SKM-1 treated with dmso at 0.1 percent for 144 hours (cell line): Measurements from ENCODE around the gene SLC46A3.
"Not testable (repeated sequence)": the region's sequence is repeated elsewhere in the genome, so short reads cannot be mapped to it uniquely, and the experiment has no call there.

ENCODE experiments used
- DNase-seq: peaks from one replicate; lab custom pipeline; 2025; ENCODE audit not compliant: unreplicated experiment; lab: John Stamatoyannopoulos, UW

The SLC46A3 gene

DNA sequence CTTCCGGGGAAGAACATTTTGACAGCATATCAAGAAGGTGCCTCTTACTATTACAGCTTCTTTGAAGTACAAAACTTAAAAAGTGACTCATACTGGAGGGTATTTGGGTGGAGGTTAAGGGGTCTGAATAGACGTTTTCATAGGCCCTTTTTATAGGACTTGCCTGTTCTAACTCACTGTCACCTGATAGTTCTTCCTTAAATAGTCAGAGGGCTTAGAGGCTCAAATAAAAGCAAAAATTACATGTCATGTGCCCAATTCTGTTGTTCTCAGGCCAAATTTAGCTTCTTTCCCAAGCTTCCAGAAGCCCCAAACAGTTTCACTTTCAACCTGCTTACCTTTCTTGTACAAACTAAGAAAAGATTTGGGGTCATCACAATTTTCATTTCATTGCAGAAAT lies 16.1 kb upstream of the SLC46A3 start:
- DNase-seq = no peak

DNA sequence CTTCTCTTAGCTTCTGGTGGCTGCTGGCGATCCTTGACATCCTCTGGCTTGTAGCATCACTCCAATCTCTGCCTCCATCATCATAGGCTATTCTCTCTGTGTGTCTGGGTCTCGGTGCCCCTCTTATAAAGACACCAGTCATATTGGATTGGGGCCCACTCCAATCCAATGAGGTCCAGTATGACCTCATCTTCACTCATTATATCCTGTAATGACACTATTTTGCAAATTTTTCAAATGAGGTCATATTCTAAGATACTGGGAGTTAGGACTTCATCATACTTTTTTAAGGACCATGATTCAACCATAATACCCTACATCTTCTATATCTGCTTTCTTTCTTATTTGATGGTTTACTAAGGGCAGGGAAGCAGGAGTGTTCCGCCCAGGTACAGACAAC lies 12.0 kb upstream of the SLC46A3 start:
- no peak for DNase-seq

DNA sequence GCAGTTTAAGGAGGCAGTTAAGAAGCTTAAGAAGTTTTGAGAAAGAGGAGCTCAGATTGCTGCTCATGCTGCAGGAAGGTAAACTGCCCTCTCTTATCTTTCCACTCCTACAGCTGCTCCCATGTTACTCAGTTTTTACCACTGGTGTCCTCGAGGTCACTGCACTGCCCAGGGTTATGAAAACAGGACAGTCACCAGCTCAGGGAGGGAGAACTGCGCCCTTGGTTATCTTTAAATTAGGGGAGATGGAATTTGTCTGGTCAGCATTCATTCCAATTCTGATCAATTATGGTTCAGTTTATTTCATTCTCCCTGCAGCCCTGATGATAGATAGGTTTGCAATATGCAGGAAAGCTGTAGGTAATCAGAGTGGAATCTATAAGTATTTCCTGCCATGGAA lies 10.8 kb upstream of the SLC46A3 start:
- DNase-seq = no peak

DNA sequence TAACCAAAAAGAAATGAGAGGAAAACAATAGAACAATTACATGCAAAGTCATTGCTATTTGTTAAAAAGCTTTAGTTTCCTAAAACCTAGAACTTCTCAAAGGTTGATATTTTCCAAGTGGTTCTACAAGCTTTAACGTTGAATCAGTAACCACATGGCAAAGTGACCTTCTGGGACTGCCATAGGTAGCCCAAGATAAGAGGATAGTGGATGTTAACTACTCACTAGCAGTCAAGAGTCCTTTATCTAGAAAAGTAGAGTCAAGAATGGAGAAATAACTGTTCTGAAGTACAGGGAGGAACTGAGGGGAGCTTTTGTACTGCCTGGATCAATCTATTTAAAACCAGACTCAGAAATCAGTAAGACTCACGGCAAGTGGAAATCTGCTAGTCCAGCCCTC lies 9.9 kb upstream of the SLC46A3 start:
- no peak for DNase-seq

DNA sequence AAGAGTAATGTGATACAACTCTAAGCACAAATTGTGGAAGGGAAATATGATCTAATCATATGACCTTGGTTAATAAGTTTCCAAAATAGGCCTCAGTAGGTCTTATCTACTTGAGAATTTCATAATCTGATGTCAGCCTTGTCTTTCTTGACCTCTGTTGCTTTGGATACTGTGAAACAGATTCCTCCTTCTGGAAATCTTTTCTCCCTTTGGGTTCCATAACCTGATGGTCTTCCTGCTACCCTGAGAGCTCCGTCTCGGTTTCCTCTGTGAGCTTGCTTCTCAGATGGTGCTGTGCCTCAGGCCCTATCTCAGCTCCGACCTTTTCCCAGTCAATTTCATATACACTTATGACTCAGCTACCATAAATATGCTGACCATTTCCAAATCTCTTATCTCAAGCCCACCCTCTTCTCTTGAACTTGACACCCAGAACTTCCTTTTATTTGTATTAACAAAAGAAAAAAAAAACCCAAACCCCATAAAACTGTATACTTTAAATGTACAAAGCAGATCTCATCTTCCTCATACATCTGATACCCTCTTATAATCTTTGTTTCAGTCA lies 6.4 kb upstream of the SLC46A3 start:
- no peak for DNase-seq

DNA sequence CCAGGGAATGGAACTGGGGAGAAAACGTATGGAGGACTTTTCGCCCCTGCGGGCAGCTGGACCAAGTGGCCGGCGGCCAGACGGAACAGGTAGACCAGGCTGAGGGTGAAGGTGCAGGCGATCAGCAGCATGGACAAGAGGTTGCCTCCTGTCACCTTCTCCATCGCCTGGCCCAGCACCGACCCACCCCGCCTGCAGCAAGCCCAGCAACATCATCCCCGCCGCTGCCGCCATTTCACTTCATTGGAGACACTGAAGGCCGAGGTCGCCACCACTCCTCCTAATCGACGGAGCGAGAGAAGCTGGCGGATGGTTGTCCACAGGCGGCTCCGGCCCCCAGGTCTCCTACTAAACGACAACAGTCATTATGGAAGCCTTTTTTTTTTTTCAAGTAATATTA lies 5.0 kb upstream of the SLC46A3 start:
- no peak for DNase-seq

DNA sequence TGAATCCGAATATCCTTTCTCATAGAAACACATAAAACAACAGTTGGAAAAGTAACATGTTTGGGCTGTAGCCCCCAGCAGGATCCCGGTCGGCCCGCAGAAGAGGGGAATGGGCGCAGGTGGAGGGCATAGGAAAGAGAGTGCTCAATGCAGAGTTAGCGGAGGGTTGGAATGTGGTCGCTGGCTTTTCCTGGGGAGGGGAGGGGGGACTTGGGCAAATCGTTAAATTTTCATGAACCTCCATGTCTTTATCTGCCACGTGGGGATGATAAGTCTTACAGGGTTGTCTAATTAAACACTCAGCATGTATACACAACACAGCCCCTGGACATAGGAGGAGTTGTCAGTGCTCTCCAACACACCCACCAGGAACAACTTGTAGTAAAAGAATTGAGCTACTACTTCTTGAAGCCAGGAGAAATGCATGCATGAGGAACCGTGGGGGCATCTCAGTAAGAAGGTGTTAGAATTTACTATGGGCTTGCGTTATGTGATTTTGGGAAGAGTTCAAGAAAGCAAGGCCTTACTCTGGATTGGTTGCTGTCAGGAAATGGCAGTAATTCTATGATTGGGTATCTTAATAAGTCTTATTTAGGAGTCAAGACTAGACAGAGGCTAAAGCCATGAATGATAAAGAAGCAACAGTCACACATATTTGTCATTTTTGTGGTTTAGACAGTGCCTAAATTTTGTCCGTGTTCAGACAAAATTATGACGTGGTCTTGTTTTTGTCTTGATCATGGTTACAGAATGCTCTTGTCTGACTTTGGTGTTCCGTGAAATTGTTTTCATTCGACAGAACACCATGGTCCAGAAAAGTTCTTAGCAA lies 671 bp upstream of the SLC46A3 start:
- DNase-seq = no peak

DNA sequence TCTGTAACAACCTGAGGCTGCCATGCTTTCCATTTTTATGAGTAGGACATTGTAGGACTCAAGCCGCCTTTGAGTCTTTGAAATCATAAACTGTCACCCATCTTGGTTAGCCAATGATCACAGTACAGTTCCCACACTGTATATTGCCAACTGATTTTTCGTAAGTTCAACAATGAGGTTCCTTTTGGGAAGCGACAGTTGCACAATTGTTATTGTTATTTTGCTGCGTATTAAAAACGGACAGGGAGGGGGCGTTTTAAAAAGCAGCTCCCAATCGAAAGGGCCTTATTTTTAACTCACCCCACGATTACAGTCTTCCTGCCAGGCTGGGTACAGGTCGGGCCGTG lies 601 bp downstream of the SLC46A3 start:
- no peak for DNase-seq

DNA sequence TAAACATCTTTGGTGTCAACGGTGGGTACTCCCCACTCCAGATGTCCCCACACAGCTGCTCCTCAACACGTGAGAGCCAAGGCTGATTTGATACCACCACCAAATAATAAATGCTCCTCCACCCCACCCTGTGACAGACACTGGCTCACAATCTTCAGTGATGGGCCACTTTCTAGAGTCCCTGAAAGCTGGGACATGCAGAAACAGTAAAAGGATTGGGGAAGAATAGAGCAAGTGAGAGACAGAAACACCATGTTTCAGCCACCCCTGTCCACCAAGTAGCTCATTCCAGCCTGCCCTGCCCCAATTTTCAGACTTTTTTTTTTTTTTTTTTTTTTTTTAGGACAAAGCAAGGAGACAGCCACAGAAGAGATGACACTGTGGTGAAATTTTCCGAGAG lies 1.6 kb downstream of the SLC46A3 start:
- no peak for DNase-seq

DNA sequence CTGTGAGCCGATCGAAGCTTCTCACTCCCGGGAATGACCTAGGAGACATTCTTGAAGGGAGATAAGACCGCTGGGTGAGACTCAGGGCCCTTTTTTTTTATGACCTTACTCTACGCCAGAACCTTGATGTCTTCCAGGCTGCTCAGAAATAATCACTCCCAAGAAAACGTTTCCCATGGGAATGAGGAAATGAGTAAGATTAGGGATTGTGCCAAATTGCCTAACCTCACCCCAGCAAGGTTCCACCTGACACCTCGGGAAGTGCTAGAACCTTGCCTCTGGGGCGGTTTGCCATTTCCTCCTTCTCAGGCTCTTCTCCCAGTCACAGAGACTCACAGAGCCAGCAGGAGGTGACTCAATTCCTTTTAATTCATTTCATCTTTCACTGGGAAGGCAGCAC lies 2.3 kb downstream of the SLC46A3 start:
- no peak for DNase-seq

DNA sequence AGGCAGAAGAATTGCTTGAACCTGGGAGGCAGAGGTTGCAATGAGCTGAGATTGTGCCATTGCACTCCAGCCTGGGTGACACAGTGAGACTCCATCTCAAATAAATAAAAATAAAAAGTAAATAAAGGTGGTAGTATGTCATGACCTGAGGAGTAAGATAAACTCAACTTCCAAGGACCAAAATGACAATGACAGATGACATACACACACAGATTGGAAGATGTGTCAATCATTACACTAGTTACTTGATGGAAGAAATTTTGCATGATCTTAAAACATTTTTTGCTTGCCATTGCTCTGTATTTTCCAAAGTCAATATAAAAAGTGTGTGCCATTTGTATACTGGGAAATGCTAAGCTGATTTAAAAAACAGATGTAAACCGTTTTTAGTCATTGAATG lies 4.1 kb downstream of the SLC46A3 start:
- no peak for DNase-seq

DNA sequence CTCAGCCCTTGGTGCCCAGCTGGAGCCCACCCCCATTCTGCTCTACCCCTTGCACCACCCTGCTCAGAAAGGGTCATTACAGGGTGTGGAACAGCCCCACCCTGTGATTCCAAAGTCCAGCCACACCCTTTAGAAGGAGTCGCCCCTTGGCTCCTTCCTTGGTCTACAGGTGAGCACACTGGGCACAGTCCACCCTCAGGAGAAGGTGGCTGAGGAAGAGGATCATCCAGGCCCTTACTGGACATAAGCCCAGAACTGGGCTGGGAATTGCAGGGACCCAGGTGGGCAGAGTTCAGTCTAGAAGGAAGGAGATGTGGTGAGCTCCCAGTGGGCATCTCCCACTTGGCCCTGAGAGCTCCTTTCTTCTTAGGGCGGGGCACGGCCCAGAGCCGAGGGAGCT lies 8.6 kb downstream of the SLC46A3 start:
- no peak for DNase-seq

DNA sequence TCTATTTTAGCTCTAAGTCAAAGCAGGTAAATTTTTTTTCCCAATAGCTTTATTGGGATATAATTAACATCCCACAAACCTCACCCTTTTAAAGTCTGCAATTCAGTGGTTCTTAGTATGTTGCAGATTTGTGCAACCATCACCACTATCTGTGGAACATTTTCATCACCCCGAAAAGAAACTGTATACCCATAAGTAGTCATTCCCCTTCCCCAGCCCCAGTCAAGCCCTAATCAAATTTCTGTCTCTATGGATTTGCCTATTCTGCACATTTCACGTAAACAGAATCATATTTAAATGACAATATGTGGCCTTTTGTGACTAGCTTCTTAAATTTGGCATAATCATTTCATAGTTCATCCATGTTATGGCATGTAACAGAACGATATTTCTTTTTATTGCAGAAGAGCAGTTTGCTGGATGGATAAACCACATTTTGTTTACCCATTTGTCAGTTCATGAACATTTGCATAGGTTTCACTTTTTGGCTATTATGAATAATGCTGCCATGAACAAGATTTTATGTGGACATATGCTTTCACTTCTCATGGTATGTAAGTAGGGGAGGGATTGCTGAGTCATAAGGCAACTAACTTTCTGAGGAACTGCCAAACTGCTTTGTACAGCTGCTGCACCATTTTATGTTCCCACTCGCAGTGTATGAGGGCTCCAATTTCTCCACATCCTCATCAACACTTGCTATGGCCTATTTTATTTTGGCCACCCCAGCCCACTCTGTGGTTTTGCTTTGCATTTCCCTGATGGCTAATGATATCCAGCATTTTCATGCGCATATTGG lies 10.9 kb downstream of the SLC46A3 start:
- peak; percentile 28 for DNase-seq

DNA sequence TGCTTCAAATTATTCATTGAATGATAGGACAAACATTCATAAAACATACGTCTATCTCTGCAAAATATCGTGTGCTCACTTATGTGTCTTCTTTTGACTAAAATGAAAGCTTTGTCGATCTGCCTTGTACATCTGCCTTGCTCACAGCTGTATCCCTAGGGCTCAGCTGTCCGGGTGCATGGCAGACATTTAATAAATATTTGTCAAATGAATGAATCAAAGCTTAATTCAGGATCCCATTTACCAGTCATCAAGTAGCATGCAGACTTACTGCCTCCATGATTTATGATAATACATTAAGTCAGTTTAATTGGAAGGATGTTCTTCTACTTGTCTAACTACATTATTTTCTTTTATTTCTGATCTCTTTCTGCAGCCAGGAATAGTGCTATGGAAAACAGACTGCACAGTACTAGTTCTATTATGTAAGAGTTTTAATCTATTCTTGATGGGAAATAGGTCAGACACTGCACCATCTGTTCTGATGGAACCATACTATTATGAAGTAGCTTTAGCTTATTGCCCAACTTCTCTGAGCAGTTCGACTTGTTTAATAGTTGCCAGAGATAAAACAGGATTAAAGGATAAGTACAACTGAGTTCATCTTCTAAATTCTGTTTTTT lies 13.2 kb downstream of the SLC46A3 start:
- DNase-seq = no peak

DNA sequence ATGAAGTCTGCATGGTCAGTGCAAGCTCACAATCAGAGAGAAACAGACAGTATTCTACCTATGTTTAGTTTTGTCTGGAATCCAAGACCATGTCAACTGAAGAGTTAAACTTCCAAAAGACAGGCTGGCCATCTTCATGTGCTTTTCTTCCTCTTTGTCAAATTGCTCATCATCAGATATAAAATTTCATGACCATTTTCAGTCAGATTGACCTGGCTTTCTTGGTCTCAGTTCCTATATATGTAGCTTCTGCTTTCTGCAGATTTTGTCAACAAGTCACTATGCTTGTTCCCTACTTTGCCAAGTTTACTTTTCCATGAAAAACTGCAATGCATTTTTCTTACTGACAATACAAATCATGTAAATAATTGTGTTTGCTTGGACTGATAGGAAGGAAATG lies 13.9 kb downstream of the SLC46A3 start:
- no peak for DNase-seq

DNA sequence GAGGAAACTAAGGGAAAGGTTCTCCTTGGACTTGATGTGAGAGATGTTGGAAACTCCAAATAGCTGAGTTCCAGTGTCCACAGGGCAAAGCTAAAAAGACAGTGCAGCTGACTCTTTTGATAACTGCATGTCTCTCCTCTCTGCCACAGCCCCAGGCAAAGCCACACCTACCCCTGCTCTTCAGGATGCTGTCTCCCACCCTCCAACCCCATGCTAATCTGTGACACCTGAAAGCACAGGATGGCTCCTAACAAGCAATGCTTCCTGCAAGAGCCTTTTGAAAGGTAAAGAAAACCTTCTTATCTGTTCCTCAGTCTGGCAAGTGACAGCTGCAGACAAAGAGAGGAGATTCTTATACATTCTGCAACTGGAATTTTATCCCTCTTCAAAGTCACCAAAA lies 14.5 kb downstream of the SLC46A3 start:
- DNase-seq = no peak

DNA sequence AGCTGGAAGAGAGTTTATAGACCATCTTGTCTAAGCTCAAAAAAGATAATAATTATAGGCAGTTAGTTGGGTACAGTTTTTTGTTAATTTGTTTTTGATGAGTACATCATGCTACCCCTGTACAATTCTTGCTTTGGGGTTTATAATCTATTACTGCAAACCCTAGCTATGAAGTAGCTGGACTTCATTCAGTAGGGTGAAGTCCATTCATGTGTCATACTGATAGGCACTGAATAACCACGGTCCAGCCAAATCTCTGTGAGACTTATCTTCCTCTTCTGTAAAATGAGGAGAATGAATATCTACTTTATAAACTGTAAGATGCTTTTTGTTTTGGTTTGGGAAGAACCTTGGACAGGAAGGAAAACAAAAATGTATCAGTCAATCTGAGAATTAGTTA lies 19.5 kb downstream of the SLC46A3 start:
- DNase-seq = no peak

DNA sequence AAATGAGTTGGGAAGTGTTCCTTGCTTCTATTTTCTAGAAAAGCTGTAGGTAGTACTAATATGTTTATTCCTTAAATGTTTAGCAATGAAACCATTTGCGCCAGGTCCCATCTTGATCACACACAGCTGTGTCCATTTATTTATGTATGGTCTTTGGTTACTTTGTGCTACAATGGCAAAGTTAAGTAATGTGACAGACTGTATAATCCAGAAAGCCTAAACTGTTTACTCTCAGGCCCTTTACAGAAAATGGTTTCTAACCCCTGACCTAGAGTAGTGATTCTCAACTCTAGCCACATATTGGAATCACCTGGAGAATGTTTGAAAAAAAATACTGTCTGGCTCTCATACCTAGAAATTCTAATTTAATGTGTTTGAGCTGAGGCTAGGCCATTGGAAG lies 21.3 kb downstream of the SLC46A3 start:
- DNase-seq = no peak

DNA sequence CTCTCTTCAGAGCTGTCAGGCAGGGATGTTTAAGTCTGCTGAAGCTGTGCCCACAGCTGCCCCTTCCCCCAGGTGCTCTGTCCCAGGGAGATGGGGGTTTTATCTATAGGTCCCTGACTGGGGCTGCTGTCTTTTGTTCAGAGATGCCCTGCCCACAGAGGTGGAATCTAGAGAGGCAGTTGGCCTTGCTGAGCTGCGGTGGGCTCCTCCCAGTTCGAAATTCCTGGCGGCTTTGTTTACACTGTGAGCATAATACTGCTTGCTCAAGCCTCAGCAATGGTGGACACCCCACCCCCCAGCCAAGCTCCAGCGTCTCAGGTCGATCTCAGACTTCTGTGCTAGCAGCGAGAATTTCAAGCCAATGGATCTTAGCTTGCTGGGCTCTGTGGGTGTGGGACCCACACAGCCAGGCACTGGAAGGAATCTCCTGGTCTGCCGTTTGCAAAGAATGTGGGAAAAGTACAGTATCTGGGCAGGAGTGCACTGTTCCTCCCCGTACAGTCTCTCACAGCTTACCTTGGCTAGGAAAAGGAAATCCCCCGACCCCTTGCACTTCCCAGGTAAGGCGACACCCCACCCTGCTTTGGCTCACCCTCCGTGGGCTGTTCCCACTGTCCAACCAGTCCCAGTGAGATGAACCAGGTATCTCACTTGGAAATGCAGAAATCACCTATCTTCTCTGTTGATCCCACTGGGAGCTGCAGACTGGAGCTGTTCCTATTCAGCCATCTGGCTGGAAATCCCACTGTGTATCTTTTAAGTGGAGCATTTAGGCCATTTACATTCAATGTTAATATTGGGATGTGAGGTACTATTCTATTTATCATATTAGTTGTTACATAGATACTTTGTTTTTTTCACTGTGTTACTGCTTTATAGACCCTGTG lies 24.9 kb downstream of the SLC46A3 start:
- DNase-seq = not testable (repeated sequence)

DNA sequence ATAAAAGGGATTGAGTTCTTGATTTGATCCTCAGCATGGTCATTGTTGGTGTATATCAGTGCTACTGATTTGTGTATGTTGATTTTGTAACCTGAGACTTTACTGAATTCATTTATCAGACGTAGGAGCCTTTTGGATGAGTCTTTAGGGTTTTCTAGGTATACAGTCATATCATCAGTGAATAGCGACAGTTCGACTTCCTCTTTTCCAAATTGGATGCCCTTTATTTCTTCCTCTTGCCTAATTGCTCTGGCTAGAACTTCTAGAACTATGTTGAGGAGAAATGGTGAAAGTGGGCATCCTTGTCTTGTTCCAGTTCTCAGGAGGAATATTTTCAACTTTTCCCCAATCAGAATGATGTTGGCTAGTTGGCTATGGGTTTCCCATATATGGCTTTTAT lies 32.9 kb downstream of the SLC46A3 start:
- peak; percentile 15 for DNase-seq

DNA sequence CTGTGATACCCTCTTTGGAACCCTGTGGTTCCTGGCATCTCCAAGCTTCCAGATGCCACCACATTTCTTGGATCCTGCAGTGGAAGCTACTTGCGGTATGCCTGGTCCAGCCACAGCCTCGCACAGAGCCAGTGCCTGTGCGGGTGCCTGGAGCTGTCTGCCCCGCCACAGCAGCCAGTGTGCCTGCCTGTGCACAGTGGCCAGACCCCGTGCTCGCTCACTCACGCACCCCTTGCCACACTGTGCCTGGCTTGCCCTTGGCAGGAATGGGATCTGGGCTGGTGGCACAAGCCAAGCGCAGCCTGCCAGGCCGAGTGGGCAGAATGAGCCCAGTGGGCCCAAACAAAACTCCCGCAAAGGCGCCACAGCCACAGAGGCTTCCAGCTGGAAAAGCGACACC lies 33.7 kb downstream of the SLC46A3 start:
- no peak for DNase-seq
